HG03520 (cell line): Measurements from ENCODE around the gene TFDP1.

Experiments used
- ATAC-seq: cut with Tn5 transposase; IDR thresholded peaks from one replicate; pipeline ENCODE4 v1.9.1; 2021; ENCODE audit warnings: mild to moderate bottlenecking, moderate library complexity; ENCODE audit not compliant: unreplicated experiment

The TFDP1 gene

GRCh38 chr13:113628291-113629270 lies 44.0 kb downstream of the TFDP1 start:
- ATAC-seq = no peak

GRCh38 chr13:113629866-113630265 lies 45.3 kb downstream of the TFDP1 start:
- no peak for ATAC-seq

DNA sequence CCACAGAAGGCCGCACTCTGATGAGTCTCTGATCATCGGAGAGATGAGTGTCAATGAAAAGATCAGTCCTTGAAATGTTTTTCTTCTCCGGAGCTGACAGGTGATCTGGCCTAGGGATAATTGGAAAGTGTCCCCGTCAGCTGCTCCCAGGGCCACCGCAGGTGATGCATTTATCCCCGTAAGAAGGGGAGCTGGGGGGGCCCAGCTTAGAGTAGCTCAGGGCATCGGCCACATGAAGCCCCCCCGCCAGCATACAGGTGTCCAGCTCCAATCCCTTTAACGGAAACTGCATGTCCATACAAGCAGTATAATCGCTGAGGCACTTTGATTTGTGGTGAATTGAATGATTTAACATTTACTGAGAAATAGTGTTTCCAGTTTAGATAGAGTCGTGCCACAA lies 45.7 kb downstream of the TFDP1 start:
- no peak for ATAC-seq

GRCh38 chr13:113630804-113631203 lies 46.3 kb downstream of the TFDP1 start:
- no peak for ATAC-seq

DNA sequence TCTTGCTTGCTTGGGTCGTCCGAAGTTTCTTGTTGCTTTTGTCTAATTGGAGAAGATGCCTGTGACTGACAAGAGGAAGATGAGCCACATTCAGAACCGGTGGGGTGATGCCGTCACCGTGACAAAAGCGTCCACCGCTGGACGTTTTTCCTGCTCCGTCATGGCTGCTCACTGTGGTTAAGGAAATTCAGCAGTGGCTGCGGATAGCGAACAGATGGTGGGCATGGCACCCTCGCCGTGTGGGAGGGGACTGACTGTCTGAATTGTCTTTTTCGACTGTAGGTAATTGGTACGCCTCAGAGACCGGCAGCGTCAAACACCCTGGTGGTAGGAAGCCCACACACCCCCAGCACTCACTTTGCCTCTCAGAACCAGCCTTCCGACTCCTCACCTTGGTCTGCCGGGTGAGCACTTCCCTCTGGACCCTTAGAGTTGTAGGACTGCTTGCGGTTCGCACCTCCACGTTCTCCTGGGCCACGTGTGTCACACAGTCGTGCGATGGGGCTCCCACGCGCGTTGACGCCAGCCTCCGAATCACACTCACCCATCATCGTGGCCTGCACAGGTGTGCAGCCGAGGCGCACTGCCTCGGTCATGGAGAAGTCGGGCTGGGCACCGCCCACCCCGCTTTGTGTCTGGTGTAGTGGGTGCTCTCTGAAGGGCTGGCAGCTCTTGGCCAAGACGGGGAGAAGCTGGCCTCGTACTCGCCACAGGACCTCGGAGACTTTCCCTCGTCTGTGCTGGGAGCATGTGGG lies 47.0 kb downstream of the TFDP1 start:
- ATAC-seq = no peak

DNA sequence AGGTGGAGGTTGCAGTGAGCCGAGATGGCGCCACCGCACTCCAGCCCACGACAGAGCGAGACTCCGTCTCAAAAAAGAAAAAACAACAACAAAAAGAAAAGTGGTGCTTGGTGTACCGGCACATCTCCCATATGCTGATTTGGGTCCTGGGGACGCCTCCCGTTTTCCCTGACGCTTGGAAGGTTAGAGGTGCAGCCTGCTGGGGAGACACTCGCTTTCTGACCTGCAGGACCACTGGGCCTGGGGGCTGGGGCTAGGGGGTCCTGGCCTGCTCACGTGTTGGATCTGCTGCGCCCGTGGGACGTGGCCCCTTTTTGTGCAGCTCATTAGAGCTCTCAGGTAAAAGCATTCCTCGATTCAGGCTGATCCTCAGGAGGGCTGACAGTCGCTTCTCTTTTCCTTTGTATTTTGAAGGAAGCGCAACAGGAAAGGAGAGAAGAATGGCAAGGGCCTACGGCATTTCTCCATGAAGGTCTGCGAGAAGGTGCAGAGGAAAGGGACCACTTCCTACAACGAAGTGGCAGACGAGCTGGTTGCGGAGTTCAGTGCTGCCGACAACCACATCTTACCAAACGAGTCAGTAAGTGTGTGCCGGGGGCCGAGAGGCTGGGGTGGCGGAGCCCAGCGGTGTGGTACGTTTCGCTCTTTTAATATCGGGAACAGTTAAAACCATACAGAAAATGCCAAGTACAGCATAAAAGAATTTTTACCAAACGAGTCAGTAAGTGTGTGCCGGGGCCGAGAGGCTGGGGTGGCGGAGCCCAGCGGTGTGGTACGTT lies 48.3 kb downstream of the TFDP1 start:
- no peak for ATAC-seq

DNA sequence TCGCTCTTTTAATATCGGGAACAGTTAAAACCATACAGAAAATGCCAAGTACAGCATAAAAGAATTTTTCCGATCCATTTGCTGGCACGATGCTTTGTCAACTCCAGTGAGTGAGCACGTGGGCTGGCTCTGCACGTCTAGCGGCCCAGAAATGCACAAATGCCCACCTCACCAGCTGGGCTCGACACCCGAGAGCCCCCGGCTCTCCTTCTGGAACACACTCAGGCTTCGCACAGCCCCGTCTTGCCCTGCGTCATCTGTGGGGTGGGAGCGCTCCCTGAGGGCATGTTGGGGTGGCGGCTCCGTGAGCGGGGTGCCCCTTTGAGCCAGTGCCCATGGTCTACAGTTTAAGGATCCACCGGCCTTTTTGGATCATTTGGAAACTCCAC lies 48.9 kb downstream of the TFDP1 start:
- no peak for ATAC-seq

- no peak for ATAC-seq
Measured at GRCh38 chr13:113634279-113635047, 49.9 kb downstream of the TFDP1 start.

- no peak for ATAC-seq
Measured at GRCh38 chr13:113635048-113635420, 50.5 kb downstream of the TFDP1 start.

- no peak for ATAC-seq
Measured at GRCh38 chr13:113635709-113636108, 51.2 kb downstream of the TFDP1 start.

GRCh38 chr13:113636266-113636963 lies 51.9 kb downstream of the TFDP1 start:
- no peak for ATAC-seq

DNA sequence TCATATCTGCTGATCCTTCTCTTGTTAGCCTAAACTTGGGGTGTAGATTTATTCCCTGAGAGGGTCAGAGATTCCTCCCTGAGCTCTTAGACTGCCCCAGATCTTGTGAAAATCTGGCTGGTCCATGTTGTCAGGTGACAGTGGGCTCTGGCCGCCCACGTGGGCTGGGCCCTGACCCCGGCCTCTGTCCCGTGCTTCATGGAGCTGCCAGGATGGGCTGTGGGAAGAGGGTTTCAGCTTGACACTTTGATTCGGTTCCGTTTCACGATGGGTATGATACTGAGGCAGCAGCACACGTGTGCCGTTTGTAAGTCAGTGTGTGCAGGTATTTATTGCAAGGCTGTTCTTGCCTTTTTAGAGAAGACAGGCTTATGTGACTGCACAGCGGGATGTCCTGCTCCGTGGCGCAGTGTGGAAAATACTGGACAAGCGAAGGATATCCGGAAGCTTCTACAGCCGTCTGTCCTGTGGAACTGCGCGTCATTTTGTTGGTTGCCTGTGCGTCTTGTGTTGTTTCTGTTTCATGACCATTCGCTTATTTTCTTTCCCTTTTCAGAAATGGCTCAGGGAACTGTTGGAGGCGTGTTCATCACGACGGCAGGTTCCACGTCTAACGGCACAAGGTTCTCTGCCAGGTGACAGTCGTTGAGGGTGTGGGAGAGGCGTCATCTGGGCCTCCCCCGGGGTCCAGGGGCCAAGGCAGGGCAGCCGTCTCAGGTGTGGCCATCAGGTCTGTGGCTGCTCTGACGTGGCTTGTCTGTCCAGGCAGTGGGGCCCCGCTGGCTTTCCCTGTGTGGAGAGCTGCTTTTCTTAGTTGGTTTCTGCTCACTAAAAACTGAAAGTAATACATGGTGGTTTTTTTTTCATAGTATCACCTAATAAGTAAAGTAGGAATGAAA lies 53.0 kb downstream of the TFDP1 start:
- no peak for ATAC-seq

GRCh38 chr13:113638173-113638746 lies 53.7 kb downstream of the TFDP1 start:
- ATAC-seq = no peak

DNA sequence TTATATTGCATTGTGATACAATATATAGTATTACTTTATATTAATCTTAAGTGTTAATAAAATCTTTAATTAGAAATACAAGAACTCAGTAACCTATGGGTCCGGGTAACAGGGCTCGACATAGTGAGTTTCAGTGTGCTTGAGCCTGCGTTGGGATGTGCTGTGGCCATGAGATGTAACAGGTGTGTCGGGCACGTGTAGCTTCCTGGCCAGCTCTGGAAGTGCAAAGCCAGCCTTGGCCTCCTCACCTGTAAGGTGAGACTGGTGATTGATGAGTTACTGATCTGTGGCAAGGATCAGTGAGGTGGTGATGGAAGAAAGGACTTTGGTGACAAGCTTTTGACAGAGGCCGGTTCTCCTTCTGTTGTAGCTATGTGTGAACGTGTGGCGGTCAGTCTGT lies 54.3 kb downstream of the TFDP1 start:
- ATAC-seq = no peak

GRCh38 chr13:113639616-113640262 lies 55.2 kb downstream of the TFDP1 start:
- no peak for ATAC-seq

DNA sequence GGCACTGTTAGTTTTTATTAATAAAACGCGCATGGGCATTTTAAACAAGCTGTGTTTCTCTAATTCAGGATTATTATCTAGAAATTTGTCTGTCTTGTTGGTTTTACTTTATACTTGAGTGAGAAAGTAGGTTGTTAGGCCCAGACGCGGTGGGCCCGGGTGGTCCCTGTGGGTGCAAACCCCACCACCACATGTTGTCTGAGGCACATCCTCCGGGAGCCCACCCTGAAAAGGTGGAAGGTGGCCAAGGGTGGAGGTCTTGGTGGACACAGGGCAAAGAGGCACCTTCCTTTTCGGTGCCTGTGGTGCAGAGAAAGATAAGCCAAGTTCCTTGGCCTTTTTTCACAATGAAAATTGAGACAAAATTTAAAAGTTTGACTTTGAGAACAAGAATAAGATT lies 56.9 kb downstream of the TFDP1 start:
- ATAC-seq = no peak

DNA sequence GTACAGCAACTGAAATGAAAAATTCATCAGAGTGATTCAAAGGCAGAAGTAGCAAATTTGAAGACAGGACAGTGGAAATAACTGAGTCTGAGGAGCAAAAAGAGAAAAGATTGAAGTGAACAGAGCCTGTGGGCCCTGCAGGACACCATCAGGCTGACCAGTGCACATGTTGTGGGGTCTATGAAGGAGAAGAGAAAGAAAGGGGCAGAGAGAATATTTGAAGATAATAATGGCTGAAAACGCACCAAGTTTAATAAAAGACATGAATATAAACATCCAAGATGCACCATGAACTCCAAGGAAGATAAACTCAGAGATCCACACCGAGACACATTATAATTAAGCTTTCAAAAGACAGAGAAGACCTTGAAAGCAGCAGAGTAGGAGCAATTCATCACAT lies 58.0 kb downstream of the TFDP1 start:
- ATAC-seq = no peak

GRCh38 chr13:113643593-113643992 lies 59.0 kb downstream of the TFDP1 start:
- no peak for ATAC-seq
